Aortic smooth muscle cell (primary cell): ENCODE data around the gene SPDYE9. TPM values are rescaled to one million over a fixed set of nuclear protein-coding genes. Genes with fewer than 3 reads are reported as not detected.

Source experiments
- total RNA-seq: library from RNA; depleted of rRNA; stranded (reverse); fragments of >200 nt; gene quantifications from 2 replicates; pipeline ENCODE4 v1.2.3, GENCODE V29; 2014

SPDYE9 gene, protein sequence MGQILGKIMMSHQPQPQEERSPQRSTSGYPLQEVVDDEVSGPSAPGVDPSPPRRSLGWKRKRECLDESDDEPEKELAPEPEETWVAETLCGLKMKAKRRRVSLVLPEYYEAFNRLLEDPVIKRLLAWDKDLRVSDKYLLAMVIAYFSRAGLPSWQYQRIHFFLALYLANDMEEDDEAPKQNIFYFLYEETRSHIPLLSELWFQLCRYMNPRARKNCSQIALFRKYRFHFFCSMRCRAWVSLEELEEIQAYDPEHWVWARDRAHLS
- total RNA-seq: not detected in 2 replicates

DNA sequence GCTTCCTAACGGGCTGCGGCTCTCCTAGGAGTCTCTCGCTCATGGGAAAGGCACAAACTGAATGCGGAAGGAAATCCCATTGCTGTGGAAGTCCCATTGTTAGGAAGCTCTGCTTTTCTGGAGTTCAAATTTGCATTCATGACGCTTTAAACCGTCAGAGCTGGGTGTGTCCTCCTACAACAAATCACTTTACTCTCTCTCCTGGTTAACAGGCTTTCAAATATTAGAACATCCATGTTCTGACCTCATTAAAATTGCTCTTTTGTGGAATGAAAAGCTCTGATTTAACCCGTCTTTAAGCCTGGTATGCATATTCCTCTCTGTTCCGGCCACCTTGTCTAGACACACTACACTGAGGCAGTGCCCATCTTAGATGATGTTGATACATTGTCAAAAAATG is at the start of gene SPDYE9:
Gene SPDYE9 (minus strand): TSS at position 101 of the 400 bp plus-strand sequence. CDS start 1,800 bp downstream, outside the sequence.

DNA sequence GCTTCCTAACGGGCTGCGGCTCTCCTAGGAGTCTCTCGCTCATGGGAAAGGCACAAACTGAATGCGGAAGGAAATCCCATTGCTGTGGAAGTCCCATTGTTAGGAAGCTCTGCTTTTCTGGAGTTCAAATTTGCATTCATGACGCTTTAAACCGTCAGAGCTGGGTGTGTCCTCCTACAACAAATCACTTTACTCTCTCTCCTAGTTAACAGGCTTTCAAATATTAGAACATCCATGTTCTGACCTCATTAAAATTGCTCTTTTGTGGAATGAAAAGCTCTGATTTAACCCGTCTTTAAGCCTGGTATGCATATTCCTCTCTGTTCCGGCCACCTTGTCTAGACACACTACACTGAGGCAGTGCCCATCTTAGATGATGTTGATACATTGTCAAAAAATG is 28.0 kb downstream of the SPDYE9 start, which contains the start of gene SPDYE11:
Gene SPDYE11 (minus strand): TSS at position 101 of the 400 bp plus-strand sequence. CDS start 1,800 bp downstream, outside the sequence.

DNA sequence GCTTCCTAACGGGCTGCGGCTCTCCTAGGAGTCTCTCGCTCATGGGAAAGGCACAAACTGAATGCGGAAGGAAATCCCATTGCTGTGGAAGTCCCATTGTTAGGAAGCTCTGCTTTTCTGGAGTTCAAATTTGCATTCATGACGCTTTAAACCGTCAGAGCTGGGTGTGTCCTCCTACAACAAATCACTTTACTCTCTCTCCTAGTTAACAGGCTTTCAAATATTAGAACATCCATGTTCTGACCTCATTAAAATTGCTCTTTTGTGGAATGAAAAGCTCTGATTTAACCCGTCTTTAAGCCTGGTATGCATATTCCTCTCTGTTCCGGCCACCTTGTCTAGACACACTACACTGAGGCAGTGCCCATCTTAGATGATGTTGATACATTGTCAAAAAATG is 56.2 kb downstream of the SPDYE9 start, which contains the start of gene SPDYE8:
Gene SPDYE8 (minus strand): TSS at position 101 of the 400 bp plus-strand sequence. CDS start 1,800 bp downstream, outside the sequence.

Other genes with a start within 250 kb of the SPDYE9 start
- 4.5 and 5.2 TPM in 2 replicates for gene POM121, start 160.9 kb downstream of the SPDYE9 start, total RNA-seq
- gene TRIM74, start 116.6 kb downstream of the SPDYE9 start, total RNA-seq: 0.06 TPM in 1 of 2 replicates, not detected in the other
- not detected in 2 replicates for gene SPDYE8, start 56.3 kb downstream of the SPDYE9 start, total RNA-seq
- not detected in 2 replicates for gene SPDYE11, start 28.1 kb downstream of the SPDYE9 start, total RNA-seq
- 11.5 and 15.5 TPM in 2 replicates for gene NSUN5, start 222.8 kb upstream of the SPDYE9 start, total RNA-seq
- gene TRIM50, start 242.0 kb upstream of the SPDYE9 start, total RNA-seq: not detected in 2 replicates
- not detected in 2 replicates for gene FKBP6, start 242.1 kb upstream of the SPDYE9 start, total RNA-seq